H9 (cell line): ENCODE results near the gene CCDC88A. TPM values are rescaled to one million over a fixed set of nuclear protein-coding genes. Genes with fewer than 3 reads are reported as not detected.

Source experiments
- DNase-seq: peaks from one replicate; pipeline ENCODE4 v3.0.0-alpha.2; 2017
- H2AFZ ChIP-seq: one replicate; pipeline ENCODE4 v1.6.1; 2013; ENCODE audit warnings: mild to moderate bottlenecking, low read length, control low read depth, moderate library complexity
- H2AK5ac ChIP-seq: 2 replicates; pipeline ENCODE4 v1.6.1; 2013; ENCODE audit warnings: low read length, control low read depth, mixed read lengths; ENCODE audit not compliant: insufficient read length
- H2BK120ac ChIP-seq: one replicate; pipeline ENCODE4 v1.6.1; 2013; ENCODE audit warnings: low read depth, mild to moderate bottlenecking, low read length, control low read depth, inconsistent platforms; ENCODE audit not compliant: poor library complexity, severe bottlenecking
- H2BK12ac ChIP-seq: 2 replicates; pipeline ENCODE4 v1.6.1; 2013; ENCODE audit warnings: low read length, control low read depth, mixed read lengths, low read depth; ENCODE audit not compliant: insufficient read length
- H2BK15ac ChIP-seq: 2 replicates; pipeline ENCODE4 v1.6.1; 2013; ENCODE audit warnings: low read depth, low read length, control low read depth
- H2BK20ac ChIP-seq: one replicate; pipeline ENCODE4 v1.6.1; 2013; ENCODE audit warnings: low read depth, mild to moderate bottlenecking, low read length, control low read depth, inconsistent platforms; ENCODE audit not compliant: poor library complexity, severe bottlenecking
- H2BK5ac ChIP-seq: 2 replicates; pipeline ENCODE4 v1.6.1; 2013; ENCODE audit warnings: low read length, control low read depth, mixed read lengths; ENCODE audit not compliant: insufficient read length
- H3K14ac ChIP-seq: 2 replicates; pipeline ENCODE4 v1.6.1; 2013; ENCODE audit warnings: low read length, control low read depth; ENCODE audit not compliant: insufficient read depth
- H3K18ac ChIP-seq: 2 replicates; pipeline ENCODE4 v1.6.1; 2013; ENCODE audit warnings: low read depth, mild to moderate bottlenecking, mixed read lengths, low read length, control low read depth; ENCODE audit not compliant: insufficient read length
- H3K23ac ChIP-seq: 2 replicates; pipeline ENCODE4 v1.6.1; 2013; ENCODE audit warnings: low read length, control low read depth, mixed read lengths, low read depth; ENCODE audit not compliant: insufficient read length
- H3K23me2 ChIP-seq: 2 replicates; pipeline ENCODE4 v1.6.1; 2013; ENCODE audit warnings: low read depth, mild to moderate bottlenecking, mixed read lengths, low read length, control low read depth; ENCODE audit not compliant: insufficient read length, poor library complexity, severe bottlenecking
- H3K27ac ChIP-seq: 2 replicates; pipeline ENCODE4 v1.5.1; 2013; ENCODE audit warnings: low read length, control low read depth, mixed read lengths, low read depth; ENCODE audit not compliant: insufficient read length
- H3K27me3 ChIP-seq: 2 replicates; pipeline ENCODE4 v1.6.1; 2013; ENCODE audit warnings: low read length, control low read depth, inconsistent platforms; ENCODE audit not compliant: insufficient read depth
- H3K4ac ChIP-seq: 2 replicates; pipeline ENCODE4 v1.6.1; 2013; ENCODE audit warnings: low read depth, mild to moderate bottlenecking, control low read depth, inconsistent platforms, low read length, moderate library complexity
- H3K4me1 ChIP-seq: 2 replicates; pipeline ENCODE4 v1.6.1; 2013; ENCODE audit warnings: low read length, control low read depth, inconsistent platforms; ENCODE audit not compliant: insufficient read depth
- H3K4me2 ChIP-seq: 2 replicates; pipeline ENCODE4 v1.6.1; 2013; ENCODE audit warnings: low read length, control low read depth, mixed read lengths; ENCODE audit not compliant: insufficient read length, insufficient read depth
- H3K56ac ChIP-seq: 2 replicates; pipeline ENCODE4 v1.6.1; 2013; ENCODE audit warnings: low read depth, mild to moderate bottlenecking, mixed read lengths, low read length, control low read depth; ENCODE audit not compliant: insufficient read length
- H3K79me1 ChIP-seq: 2 replicates; pipeline ENCODE4 v1.6.1; 2013; ENCODE audit warnings: low read depth, mild to moderate bottlenecking, moderate library complexity, low read length, control low read depth, inconsistent platforms; ENCODE audit not compliant: insufficient read depth, poor library complexity, severe bottlenecking
- H3K79me2 ChIP-seq: 2 replicates; pipeline ENCODE4 v1.6.1; 2013; ENCODE audit warnings: low read length, control low read depth, inconsistent platforms; ENCODE audit not compliant: insufficient read depth
- H3K9ac ChIP-seq: 2 replicates; pipeline ENCODE4 v1.6.1; 2013; ENCODE audit warnings: low read length, control low read depth, mixed read lengths; ENCODE audit not compliant: insufficient read length; ENCODE audit errors: extremely low read depth
- H3K9me3 ChIP-seq: one replicate; pipeline ENCODE4 v1.6.1; 2013; ENCODE audit warnings: low read depth, low read length, inconsistent platforms; ENCODE audit not compliant: control insufficient read depth
- H3T11ph ChIP-seq: one replicate; pipeline ENCODE4 v1.6.1; 2013; ENCODE audit warnings: mild to moderate bottlenecking, low read length, control low read depth, inconsistent platforms
- H4K20me1 ChIP-seq: one replicate; pipeline ENCODE4 v1.6.1; 2013; ENCODE audit not compliant: control insufficient read depth, insufficient read length, insufficient read depth
- H4K5ac ChIP-seq: 2 replicates; pipeline ENCODE4 v1.6.1; 2013; ENCODE audit warnings: low read depth, mild to moderate bottlenecking, mixed read lengths, low read length, control low read depth; ENCODE audit not compliant: insufficient read length
- H4K8ac ChIP-seq: replicated peaks from 2 replicates; pipeline ENCODE4 v1.6.1; 2013; ENCODE audit warnings: low read length, control low read depth, mixed read lengths, low read depth; ENCODE audit not compliant: insufficient read length
- H4K91ac ChIP-seq: 2 replicates; pipeline ENCODE4 v1.6.1; 2013; ENCODE audit warnings: low read depth, mild to moderate bottlenecking, moderate library complexity, mixed read lengths, low read length, control low read depth; ENCODE audit not compliant: insufficient read length
- H3K27ac Mint-ChIP-seq, 3 experiments: 2 replicates in 2 of 3; 3 replicates in 1 of 3; pipeline ENCODE4 v1.8.0; 2020 to 2021; ENCODE audit warnings: mixed read lengths in 3 of 3, mild to moderate bottlenecking in 1 of 3, moderate library complexity in 1 of 3
- H3K27me3 Mint-ChIP-seq: 2 replicates; pipeline ENCODE4 v1.8.0; 2021; ENCODE audit warnings: low read depth, mild to moderate bottlenecking, moderate library complexity, mixed read lengths
- H3K36me3 Mint-ChIP-seq, 3 experiments: 2 replicates in 2 of 3; 3 replicates in 1 of 3; pipeline ENCODE4 v1.8.0; 2020 to 2021; ENCODE audit warnings: low read depth in 3 of 3, mixed read lengths in 3 of 3; ENCODE audit not compliant: insufficient read depth in 1 of 3
- H3K4me1 Mint-ChIP-seq, 2 experiments: 2 replicates each; pipeline ENCODE4 v1.8.0; 2020; ENCODE audit warnings: mixed read lengths in 2 of 2
- H3K4me3 Mint-ChIP-seq, 2 experiments: 2 replicates in 1 of 2; 3 replicates in 1 of 2; pipeline ENCODE4 v1.8.0; 2020 to 2021; ENCODE audit warnings: mild to moderate bottlenecking in 2 of 2, mixed read lengths in 2 of 2, moderate library complexity in 1 of 2
- H3K9me3 Mint-ChIP-seq, 2 experiments: 2 replicates in 1 of 2; 3 replicates in 1 of 2; pipeline ENCODE4 v1.8.0; 2020; ENCODE audit warnings: mild to moderate bottlenecking in 2 of 2, mixed read lengths in 2 of 2, moderate library complexity in 1 of 2
- WGBS: extraction: QIAGEN DNeasy Blood & Tissue Kit; methylation state at CpG from one replicate; pipeline ENCODE4 v1.1.7; 2013; ENCODE audit warnings: missing lambda C conversion rate, low lambda C conversion rate, mixed read lengths; ENCODE audit not compliant: insufficient read length; ENCODE audit errors: extremely low coverage; 5-methylcytosine and 5-hydroxymethylcytosine counted together
- total RNA-seq: library from RNA; stranded (reverse); gene quantifications from 2 replicates; pipeline ENCODE4 v1.2.1, GENCODE V29; 2021
- TF ChIP-seq, protein P1 (sequence below): fragments of 200-600 bp; sonication (generic); conservative IDR thresholded peaks from 3 replicates; pipeline ENCODE4 v1.8.0; 2021; ENCODE audit warnings: antibody characterized with exemption, mild to moderate bottlenecking

CCDC88A gene
- total RNA-seq, 1 experiment from 2014 or later = 91.8 TPM

DNA sequence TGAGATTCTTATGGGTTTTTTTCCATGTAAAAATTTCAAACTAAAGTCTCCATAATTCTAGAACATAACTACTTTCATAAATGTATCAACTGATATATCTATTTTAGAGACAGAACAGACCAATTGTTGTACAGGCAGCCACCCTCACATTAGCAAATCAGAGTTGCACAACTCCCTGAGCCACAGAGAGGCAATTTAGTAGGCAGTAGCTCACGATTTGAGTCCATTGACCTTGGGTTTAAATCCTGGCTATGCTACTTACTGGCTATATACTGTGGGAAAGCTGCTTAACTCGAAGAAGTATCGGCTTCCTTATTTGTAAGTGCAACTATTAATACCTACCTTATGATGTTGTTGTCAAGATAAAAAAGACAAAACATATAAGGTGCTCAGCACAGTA lies 166.8 kb downstream of the CCDC88A start:
- Histone ChIP-seq H2BK12ac (no peak overlapping the region), H3T11ph (no peak overlapping the region), H3K23ac (no peak overlapping the region), H3K56ac (no peak overlapping the region), H2BK20ac (no peak overlapping the region), H3K23me2 (no peaks in the 10 kb centered on the region), H4K20me1 (no peaks in the 10 kb centered on the region), H3K9me3 (no peaks in the 10 kb centered on the region), H3K79me2 (no peaks in the 10 kb centered on the region), H3K27ac (no peak overlapping the region), H2AK5ac (no peak overlapping the region), H3K4me1 (no peaks in the 10 kb centered on the region), H3K27me3 (no peaks in the 10 kb centered on the region), H3K4ac (no peak overlapping the region), H3K14ac (no peak overlapping the region), H3K9ac (no peak overlapping the region), H3K18ac (no peak overlapping the region), H3K4me2 (no peak overlapping the region), H4K5ac (no peak overlapping the region), H2BK5ac (no peak overlapping the region), H4K91ac (no peak overlapping the region), H2BK120ac (no peak overlapping the region), H3K79me1 (no peaks in the 10 kb centered on the region), H4K8ac (no peak overlapping the region), H2AFZ (no peak overlapping the region), H2BK15ac (no peak overlapping the region)
- TF ChIP-seq, protein P1, sequence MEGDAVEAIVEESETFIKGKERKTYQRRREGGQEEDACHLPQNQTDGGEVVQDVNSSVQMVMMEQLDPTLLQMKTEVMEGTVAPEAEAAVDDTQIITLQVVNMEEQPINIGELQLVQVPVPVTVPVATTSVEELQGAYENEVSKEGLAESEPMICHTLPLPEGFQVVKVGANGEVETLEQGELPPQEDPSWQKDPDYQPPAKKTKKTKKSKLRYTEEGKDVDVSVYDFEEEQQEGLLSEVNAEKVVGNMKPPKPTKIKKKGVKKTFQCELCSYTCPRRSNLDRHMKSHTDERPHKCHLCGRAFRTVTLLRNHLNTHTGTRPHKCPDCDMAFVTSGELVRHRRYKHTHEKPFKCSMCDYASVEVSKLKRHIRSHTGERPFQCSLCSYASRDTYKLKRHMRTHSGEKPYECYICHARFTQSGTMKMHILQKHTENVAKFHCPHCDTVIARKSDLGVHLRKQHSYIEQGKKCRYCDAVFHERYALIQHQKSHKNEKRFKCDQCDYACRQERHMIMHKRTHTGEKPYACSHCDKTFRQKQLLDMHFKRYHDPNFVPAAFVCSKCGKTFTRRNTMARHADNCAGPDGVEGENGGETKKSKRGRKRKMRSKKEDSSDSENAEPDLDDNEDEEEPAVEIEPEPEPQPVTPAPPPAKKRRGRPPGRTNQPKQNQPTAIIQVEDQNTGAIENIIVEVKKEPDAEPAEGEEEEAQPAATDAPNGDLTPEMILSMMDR = no peak
- Mint-ChIP-seq H3K27me3 (no peaks in the 10 kb centered on the region), H3K9me3 (no peaks in the 10 kb centered on the region), H3K27ac (no peak overlapping the region), H3K4me3 (no peak overlapping the region), H3K4me1 (no peaks in the 10 kb centered on the region), H3K36me3 (peaks cover 10 to 53% (median 41%) of the 10 kb centered on the region in 3 experiments; a peak in 6 of 7 replicates)
- WGBS = no CpG with 5 or more reads among the region's 3 CpGs
- no peak for DNase-seq
